GM19452 (cell line): ENCODE data around the gene NOX3.
"Not testable (repeated sequence)": the region's sequence is repeated elsewhere in the genome, so short reads cannot be mapped to it uniquely, and the experiment has no call there.

Experiments
- ATAC-seq: cut with Tn5 transposase; IDR thresholded peaks from one replicate; pipeline ENCODE4 v1.9.1; 2021; ENCODE audit not compliant: unreplicated experiment

NOX3 gene

DNA sequence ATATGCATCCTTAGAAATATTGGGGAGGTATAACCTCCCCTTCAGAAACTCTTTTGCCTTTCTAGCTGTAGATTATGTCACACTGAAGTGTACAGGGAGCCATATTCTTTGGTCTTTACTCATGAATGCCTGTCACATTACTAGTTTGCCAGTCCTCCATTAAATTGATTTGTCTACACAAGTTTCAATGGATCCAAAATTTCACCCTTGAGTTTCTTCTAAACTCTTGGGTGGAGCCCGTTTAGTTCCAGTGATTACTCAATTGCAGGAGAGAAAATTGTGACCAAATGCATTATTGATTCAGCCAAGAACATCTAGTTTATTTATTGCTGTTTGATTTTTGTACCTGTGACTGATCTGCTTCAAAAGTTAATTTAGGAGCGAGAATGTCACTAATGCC is 81.0 kb downstream of the NOX3 start:
- no peak for ATAC-seq

GRCh38 chr6:155373276-155373675 is 82.4 kb downstream of the NOX3 start:
- no peak for ATAC-seq

GRCh38 chr6:155372256-155372655 is 83.4 kb downstream of the NOX3 start:
- ATAC-seq, result no peak

GRCh38 chr6:155371230-155371629 is 84.4 kb downstream of the NOX3 start:
- ATAC-seq, result no peak

DNA sequence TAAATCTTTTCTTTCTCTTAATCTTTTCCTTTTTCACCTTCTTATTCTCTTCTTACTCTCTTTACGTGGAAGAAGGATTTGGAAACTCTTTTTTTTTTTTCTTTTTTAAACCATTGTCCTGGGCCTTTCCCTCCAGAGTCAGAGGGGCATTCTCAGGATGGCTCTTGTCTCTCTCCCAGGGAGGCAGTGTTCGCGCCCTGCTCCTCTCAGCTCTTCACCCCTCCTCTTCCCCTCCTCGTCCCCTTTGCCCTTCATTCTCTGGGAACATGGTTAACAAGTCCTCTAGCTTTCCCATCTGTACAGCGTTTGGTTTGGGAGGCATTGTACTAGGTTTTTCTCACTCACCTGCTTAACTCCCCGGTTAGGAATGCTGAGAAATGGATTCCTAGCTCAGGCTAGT is 89.3 kb downstream of the NOX3 start:
- ATAC-seq, result no peak

GRCh38 chr6:155364844-155365437 is 90.7 kb downstream of the NOX3 start:
- no peak for ATAC-seq

- not testable (repeated sequence) for ATAC-seq
These were observed 91.6 kb downstream of the NOX3 start for GRCh38 chr6:155364021-155364420.

DNA sequence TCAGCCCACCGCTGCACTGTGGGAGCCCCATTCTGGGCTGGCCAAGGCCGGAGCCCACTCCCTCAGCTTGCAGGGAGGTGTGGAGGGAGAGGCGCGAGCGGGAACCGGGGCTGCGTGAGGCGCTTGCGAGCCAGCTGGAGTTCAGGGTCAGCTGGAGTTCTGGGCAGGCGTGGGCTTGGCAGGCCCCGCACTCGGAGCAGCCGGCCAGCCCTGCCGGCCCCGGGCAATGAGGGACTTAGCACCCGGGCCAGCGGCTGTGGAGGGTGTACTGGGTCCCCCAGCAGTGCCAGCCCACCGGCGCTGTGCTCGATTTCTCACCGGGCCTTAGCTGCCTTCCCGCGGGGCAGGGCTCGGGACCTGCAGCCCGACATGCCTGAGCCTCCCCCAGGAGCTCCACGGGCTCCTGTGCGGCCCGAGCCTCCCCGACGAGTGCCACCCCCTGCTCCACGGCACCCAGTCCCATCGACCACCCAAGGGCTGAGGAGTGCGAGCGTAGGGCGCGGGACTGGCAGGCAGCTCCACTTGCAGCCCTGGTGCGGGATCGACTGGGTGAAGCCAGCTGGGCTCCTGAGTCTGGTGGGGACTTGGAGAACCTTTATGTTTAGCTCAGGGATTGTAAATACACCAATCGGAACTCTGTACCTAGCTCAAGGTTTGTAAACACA is 92.5 kb downstream of the NOX3 start:
- not testable (repeated sequence) for ATAC-seq

DNA sequence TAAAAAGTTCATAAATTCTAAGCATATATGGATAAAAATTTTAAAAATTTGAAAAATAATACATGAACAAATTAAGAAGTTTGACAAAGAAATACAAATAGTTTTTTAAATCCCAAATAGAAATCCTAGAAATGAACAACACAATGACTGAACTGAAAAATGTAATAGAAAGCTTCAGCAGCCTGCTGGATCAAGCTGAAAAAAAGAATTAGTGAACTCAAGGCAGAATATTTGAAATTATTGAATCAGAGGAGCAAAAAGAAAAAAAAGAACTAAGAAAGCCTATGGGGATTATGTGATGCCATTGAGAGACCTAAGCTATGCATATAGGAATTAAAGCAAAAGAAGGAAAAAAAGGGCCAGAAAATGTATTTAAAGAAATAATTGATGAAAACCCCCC is 101.5 kb downstream of the NOX3 start:
- no peak for ATAC-seq

GRCh38 chr6:155352811-155353210 is 102.8 kb downstream of the NOX3 start:
- no peak for ATAC-seq

GRCh38 chr6:155352130-155352420 is 103.6 kb downstream of the NOX3 start:
- ATAC-seq, result no peak

GRCh38 chr6:155351273-155352129 is 104.1 kb downstream of the NOX3 start:
- ATAC-seq, result peak; percentile 95

DNA sequence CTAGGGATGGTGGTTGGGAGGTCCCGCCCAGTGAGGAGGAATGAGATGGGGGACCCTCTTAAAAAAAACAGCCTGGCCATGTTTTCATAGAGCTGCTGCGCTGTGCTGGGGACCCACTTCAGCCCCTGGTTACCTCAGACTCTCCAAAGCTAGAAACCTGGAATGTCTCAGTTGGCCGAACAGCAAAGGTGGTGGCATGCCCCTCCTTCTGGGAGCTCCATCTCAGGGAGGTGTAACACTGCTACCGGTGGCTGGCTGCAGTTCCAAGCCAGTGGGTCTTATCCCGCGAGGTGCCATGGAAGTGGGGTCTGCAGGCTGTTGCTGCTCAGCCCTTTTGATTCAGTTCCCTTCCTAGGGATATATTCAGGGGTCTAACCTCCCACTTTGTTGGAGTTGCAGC is 105.7 kb downstream of the NOX3 start:
- no peak for ATAC-seq

DNA sequence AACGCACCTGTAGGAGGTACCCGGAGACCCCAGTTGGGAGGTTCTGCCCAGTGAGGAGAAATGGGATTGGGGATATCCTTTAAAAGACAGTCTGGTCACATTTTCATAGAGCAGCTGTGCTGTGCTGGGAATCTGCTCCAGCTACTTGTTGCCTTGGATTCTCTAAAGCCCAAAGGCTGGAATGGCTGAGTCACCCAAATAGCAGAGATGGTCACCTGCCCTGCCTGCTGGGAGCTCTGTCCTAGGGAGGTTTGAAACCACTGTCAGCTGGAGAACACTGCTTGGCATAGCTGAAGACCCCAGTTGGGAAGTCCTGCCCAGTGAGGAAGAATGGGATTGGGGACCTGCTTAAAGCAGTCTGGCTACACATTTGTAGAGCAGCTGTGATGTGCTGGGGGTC is 106.5 kb downstream of the NOX3 start:
- ATAC-seq, result no peak

DNA sequence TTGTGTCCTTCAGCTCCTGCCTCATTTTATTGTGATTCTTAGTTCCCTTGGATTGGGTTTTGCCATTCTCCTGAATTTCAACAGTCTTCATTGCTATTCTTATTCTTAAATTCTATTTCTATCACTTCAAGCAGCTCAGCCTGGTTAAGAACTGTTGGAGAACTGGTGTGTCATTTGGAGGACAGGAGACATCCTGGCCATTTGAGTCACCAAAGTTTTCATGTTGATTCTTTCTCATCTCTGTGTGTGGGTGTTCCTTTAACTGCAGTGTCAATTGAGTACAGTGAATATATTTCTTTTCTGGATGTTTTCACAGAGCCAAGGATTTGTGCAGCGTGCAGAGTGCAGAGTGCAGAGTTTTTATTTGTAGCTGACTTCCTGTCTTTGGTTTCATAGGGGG is 107.8 kb downstream of the NOX3 start:
- ATAC-seq, result no peak

- ATAC-seq, result no peak
These were observed 108.7 kb downstream of the NOX3 start for GRCh38 chr6:155346957-155347356.
